Mammary epithelial cell (primary cell): ENCODE data around the gene TMEM87B.

Experiments
- CTCF ChIP-seq, 2 donors: IDR thresholded peaks in 1 of 2; conservative IDR thresholded peaks in 1 of 2; 2 replicates each; pipeline ENCODE4 v1.5.1; 2011 to 2012; ENCODE audit warnings: inconsistent platforms in 2 of 2, low read length in 2 of 2, mild to moderate bottlenecking in 2 of 2, control low read depth in 1 of 2, low read depth in 1 of 2; ENCODE audit not compliant: insufficient read depth in 1 of 2; ENCODE audit errors: extremely low read depth in 1 of 2
- EZH2 ChIP-seq: IDR thresholded peaks from 2 replicates; pipeline ENCODE4 v1.6.1; 2012; ENCODE audit warnings: low read length, inconsistent platforms, borderline replicate concordance

GRCh38 chr2:112093216-112093615 lies 38.1 kb downstream of the TMEM87B start:
- no peak for TF ChIP-seq CTCF (conservative IDR thresholded peaks at IDR 0.05 in 1 of 2, IDR thresholded peaks at IDR 0.05 in 1 of 2; ENCODE audit: extremely low read depth in 1 of 2, insufficient read depth in 1 of 2, low read depth in 1 of 2, low read length in 2 of 2)
- no peak for TF ChIP-seq EZH2
